GM13976 (cell line): ENCODE data around the gene CAMK2A.

ENCODE experiments used
- DNase-seq: peaks from one replicate; pipeline ENCODE4 v3.0.0; 2012; ENCODE audit warnings: low spot score
- in situ Hi-C: fragments of 300-500 bp; cut with MboI; formaldehyde crosslinking; loops from one replicate; pipeline ENCODE4 v1.12.0; 2022; ENCODE audit warnings: low sequenced_read_pairs, mixed read lengths, inconsistent platforms; ENCODE audit not compliant: unreplicated experiment
- TF ChIP-seq, protein P1 (sequence below): IDR thresholded peaks from 2 replicates; pipeline ENCODE4 v1.5.1; 2012; ENCODE audit warnings: borderline replicate concordance, mild to moderate bottlenecking; ENCODE audit not compliant: insufficient read depth; ENCODE audit errors: extremely low read depth, missing control alignments, control extremely low read depth

CAMK2A gene

DNA sequence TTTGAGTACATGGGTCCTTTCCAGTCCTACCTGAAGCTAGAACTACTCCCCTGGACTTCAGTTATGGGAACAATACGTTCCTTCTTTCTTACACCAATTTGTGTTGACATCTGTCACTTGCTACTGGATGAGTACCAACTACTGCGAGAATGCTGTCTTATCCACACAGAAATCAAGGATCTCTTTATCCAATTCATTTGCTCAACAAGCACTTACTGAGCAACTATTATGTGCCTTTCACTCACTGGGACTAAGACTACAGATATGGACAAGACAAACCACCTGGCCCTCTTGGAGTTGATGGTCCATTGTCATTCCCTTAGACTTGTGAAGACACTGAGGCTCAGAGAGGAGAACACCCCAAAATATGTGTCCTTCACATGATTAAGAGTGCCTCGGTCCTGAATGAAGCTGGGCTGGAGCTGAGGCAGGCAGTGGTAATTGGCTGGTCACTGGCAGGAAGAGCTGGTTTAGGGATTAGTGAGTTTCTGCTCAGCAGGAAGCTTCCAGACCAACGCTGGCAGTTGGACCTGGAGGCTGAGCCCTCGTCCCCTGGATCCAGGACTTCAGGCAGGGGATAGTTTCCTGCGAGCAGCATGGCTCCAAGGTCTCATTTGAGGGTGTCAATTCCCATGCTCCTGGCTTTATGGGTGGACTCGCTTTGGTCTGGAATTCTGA, 21.6 kb upstream of the CAMK2A start:
- DNase-seq = no peak
- TF ChIP-seq, protein P1, sequence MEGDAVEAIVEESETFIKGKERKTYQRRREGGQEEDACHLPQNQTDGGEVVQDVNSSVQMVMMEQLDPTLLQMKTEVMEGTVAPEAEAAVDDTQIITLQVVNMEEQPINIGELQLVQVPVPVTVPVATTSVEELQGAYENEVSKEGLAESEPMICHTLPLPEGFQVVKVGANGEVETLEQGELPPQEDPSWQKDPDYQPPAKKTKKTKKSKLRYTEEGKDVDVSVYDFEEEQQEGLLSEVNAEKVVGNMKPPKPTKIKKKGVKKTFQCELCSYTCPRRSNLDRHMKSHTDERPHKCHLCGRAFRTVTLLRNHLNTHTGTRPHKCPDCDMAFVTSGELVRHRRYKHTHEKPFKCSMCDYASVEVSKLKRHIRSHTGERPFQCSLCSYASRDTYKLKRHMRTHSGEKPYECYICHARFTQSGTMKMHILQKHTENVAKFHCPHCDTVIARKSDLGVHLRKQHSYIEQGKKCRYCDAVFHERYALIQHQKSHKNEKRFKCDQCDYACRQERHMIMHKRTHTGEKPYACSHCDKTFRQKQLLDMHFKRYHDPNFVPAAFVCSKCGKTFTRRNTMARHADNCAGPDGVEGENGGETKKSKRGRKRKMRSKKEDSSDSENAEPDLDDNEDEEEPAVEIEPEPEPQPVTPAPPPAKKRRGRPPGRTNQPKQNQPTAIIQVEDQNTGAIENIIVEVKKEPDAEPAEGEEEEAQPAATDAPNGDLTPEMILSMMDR = no peak
- in situ Hi-C loops = no loop called here

GRCh38 chr5:150310246-150310645, 20.7 kb upstream of the CAMK2A start:
- DNase-seq = no peak
- in situ Hi-C loops = no loop called here
- TF ChIP-seq, protein P1 = no peak

DNA sequence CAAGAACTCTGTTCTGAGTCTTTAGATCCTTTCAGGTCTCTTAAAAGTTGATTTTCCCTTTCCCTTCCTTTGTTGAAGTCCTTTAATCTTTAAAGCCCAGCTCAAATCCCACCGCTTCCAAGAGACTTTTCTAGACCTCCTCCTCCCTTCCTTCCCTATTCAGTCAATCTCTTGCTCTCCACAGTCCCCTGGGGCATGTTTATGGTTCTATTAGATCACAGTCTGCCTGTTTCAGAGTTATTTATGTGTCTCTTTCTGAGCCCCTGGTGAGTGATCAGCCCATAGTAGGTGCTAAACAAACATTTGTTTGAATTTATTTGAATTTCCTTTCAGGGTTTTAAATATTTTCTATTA, 20.3 kb upstream of the CAMK2A start:
- in situ Hi-C loops = no loop called here

GRCh38 chr5:150309101-150309885, 19.7 kb upstream of the CAMK2A start:
- DNase-seq = no peak
- in situ Hi-C loops = no loop called here
- TF ChIP-seq, protein P1 = no peak

More for the DNA sequence above, 20.3 kb upstream of the CAMK2A start:
- no peak for DNase-seq
- TF ChIP-seq, protein P1 = no peak

- in situ Hi-C loops = no loop called here
These were observed 18.2 kb upstream of the CAMK2A start for GRCh38 chr5:150307617-150308426.

DNA sequence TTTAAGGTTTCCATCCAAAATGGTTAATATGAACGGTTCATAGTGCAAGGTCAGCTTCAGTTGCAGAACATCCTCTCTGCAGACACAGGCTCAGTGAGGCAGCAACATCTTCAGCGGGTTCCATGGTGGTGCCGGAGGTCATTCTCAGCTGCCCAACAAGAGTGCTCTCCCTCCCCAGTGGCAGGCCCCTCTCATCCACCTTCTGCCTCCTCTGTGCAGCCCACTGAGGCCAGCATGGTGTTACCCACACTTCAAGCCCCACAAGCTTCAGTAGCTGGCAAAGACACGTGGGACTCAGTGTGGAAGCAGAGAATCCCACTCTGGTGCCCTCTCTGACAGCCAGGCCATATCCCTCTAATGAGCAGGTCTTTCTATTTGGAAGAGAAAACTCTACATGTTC, 17.2 kb upstream of the CAMK2A start:
- in situ Hi-C loops = no loop called here
- TF ChIP-seq, protein P1 = no peak
- no peak for DNase-seq

More at GRCh38 chr5:150307617-150308426, 18.2 kb upstream of the CAMK2A start:
- TF ChIP-seq, protein P1 = no peak
- DNase-seq = no peak
